ENCODE results near the gene COG5. TPM values are rescaled to one million over a fixed set of nuclear protein-coding genes. Genes with fewer than 3 reads are reported as not detected.
A peak's percentile ranks its signal among the peaks of the same experiment; 100 is the strongest.
"Not testable (repeated sequence)": the region's sequence is repeated elsewhere in the genome, so short reads cannot be mapped to it uniquely, and the experiment has no call there.

COG5 gene
- total and polyA plus RNA-seq, 4 donors = 4.1 to 27.1 (median 8.4) TPM

- no peaks in the 10 kb centered on the region for H3K9me3 ChIP-seq (ENCODE audit: control insufficient read depth in 4 of 4, low read length in 3 of 4)
- TF ChIP-seq ATF3 (IDR thresholded peaks at IDR 0.05) (no peak), MAX (IDR thresholded peaks at IDR 0.05) (no peak), RXRA (IDR thresholded peaks at IDR 0.05) (peak in 1 of 2 donors; percentile 34), HNF4A (conservative IDR thresholded peaks at IDR 0.05) (peak; percentile 17 to 40), SP1 (IDR thresholded peaks at IDR 0.05) (peak; percentile 24)
- no peak overlapping the region for H3K9ac ChIP-seq (ENCODE audit: low read depth in 1 of 2, low read length in 2 of 2)
- WGBS = 72% methylated on average over 5 of the region's 5 CpGs
- H3K4me3 ChIP-seq (ENCODE audit: low read depth in 1 of 3, low read length in 3 of 3) = no peak overlapping the region
- DNase-seq (ENCODE audit: low spot score) = peak; percentile 53
- peaks cover 0 to 7% (median 0%) of the 10 kb centered on the region in 4 donors for H3K4me1 ChIP-seq (ENCODE audit: control insufficient read depth in 4 of 4, insufficient read depth in 4 of 4, low read length in 3 of 4)
- H3K27me3 ChIP-seq (ENCODE audit: control insufficient read depth in 4 of 4, insufficient read depth in 4 of 4, low read length in 3 of 4) = no peaks in the 10 kb centered on the region
- H3K36me3 ChIP-seq (ENCODE audit: control insufficient read depth in 4 of 4, insufficient read depth in 3 of 4, low read depth in 1 of 4, low read length in 3 of 4) = no peaks in the 10 kb centered on the region
- H3K27ac ChIP-seq (ENCODE audit: low read depth in 1 of 2, low read length in 2 of 2) = no peak overlapping the region
These were observed 339.1 kb downstream of the COG5 start for GRCh38 chr7:107224374-107225223.

- H3K4me3 ChIP-seq (ENCODE audit: low read depth in 1 of 3, low read length in 3 of 3); DNase-seq (ENCODE audit: low spot score); H3K36me3 ChIP-seq (ENCODE audit: control insufficient read depth in 4 of 4, insufficient read depth in 3 of 4, low read depth in 1 of 4, low read length in 3 of 4); H3K27me3 ChIP-seq (ENCODE audit: control insufficient read depth in 4 of 4, insufficient read depth in 4 of 4, low read length in 3 of 4); H3K9ac ChIP-seq (ENCODE audit: low read depth in 1 of 2, low read length in 2 of 2); H3K27ac ChIP-seq (ENCODE audit: low read depth in 1 of 2, low read length in 2 of 2); H3K9me3 ChIP-seq (ENCODE audit: control insufficient read depth in 4 of 4, low read length in 3 of 4); H3K4me1 ChIP-seq (ENCODE audit: control insufficient read depth in 4 of 4, insufficient read depth in 4 of 4, low read length in 3 of 4): not testable (repeated sequence)
- 98% methylated on average over 6 of the region's 6 CpGs for WGBS
These were observed 342.9 kb downstream of the COG5 start for GRCh38 chr7:107220806-107221205.

- H3K9me3 ChIP-seq (ENCODE audit: control insufficient read depth in 4 of 4, low read length in 3 of 4) = no peaks in the 10 kb centered on the region
- WGBS = 95% methylated on average over 5 of the region's 5 CpGs
- H3K4me3 ChIP-seq (ENCODE audit: low read depth in 1 of 3, low read length in 3 of 3) = no peak overlapping the region
- TF ChIP-seq TAF1 (conservative IDR thresholded peaks at IDR 0.05) (no peak), RAD21 (IDR thresholded peaks at IDR 0.05) (no peak), HNF4A (conservative IDR thresholded peaks at IDR 0.05) (no peak)
- H3K27me3 ChIP-seq (ENCODE audit: control insufficient read depth in 4 of 4, insufficient read depth in 4 of 4, low read length in 3 of 4) = no peaks in the 10 kb centered on the region
- no peaks in the 10 kb centered on the region for H3K36me3 ChIP-seq (ENCODE audit: control insufficient read depth in 4 of 4, insufficient read depth in 3 of 4, low read depth in 1 of 4, low read length in 3 of 4)
- H3K9ac ChIP-seq (ENCODE audit: low read depth in 1 of 2, low read length in 2 of 2) = no peak overlapping the region
- no peak overlapping the region for H3K27ac ChIP-seq (ENCODE audit: low read depth in 1 of 2, low read length in 2 of 2)
- DNase-seq (ENCODE audit: low spot score) = no peak
- H3K4me1 ChIP-seq (ENCODE audit: control insufficient read depth in 4 of 4, insufficient read depth in 4 of 4, low read length in 3 of 4) = peaks cover 0 to 7% (median 0%) of the 10 kb centered on the region in 4 donors
These were observed 343.4 kb downstream of the COG5 start for GRCh38 chr7:107220356-107220755.

- Histone ChIP-seq H3K9ac (ENCODE audit: low read depth in 1 of 2, low read length in 2 of 2) (no peak overlapping the region), H3K4me1 (ENCODE audit: control insufficient read depth in 4 of 4, insufficient read depth in 4 of 4, low read length in 3 of 4) (peaks cover 0 to 7% (median 0%) of the 10 kb centered on the region in 4 donors), H3K27me3 (ENCODE audit: control insufficient read depth in 4 of 4, insufficient read depth in 4 of 4, low read length in 3 of 4) (no peaks in the 10 kb centered on the region), H3K27ac (ENCODE audit: low read depth in 1 of 2, low read length in 2 of 2) (no peak overlapping the region), H3K4me3 (ENCODE audit: low read depth in 1 of 3, low read length in 3 of 3) (no peak overlapping the region), H3K9me3 (ENCODE audit: control insufficient read depth in 4 of 4, low read length in 3 of 4) (no peaks in the 10 kb centered on the region), H3K36me3 (ENCODE audit: control insufficient read depth in 4 of 4, insufficient read depth in 3 of 4, low read depth in 1 of 4, low read length in 3 of 4) (no peaks in the 10 kb centered on the region)
- WGBS = 95% methylated on average over 2 of the region's 2 CpGs
- DNase-seq (ENCODE audit: low spot score) = no peak
- no peak for TF ChIP-seq ZBTB33 (IDR thresholded peaks at IDR 0.05)
- TF ChIP-seq TAF1 (conservative IDR thresholded peaks at IDR 0.05) = no peak
- TF ChIP-seq RXRA (IDR thresholded peaks at IDR 0.05) = no peak
- TF ChIP-seq CTCF (IDR thresholded peaks at IDR 0.05; ENCODE audit: low read depth, low read length, missing input control) = no peak
- TF ChIP-seq YY1 (IDR thresholded peaks at IDR 0.05) = no peak
These were observed 344.0 kb downstream of the COG5 start for GRCh38 chr7:107219563-107220244.
